VCaP (cell line): ENCODE data around the gene RABGGTA.
A peak's percentile ranks its signal among the peaks of the same experiment; 100 is the strongest.

Source experiments
- H3K27ac ChIP-seq: fragments of 450-650 bp; 2 replicates; pipeline ENCODE4 v1.5.1; 2017
- CTCF ChIP-seq: fragments of 450-650 bp; conservative IDR thresholded peaks from 2 replicates; pipeline ENCODE4 v1.5.1; 2017; ENCODE audit warnings: mild to moderate bottlenecking, moderate library complexity

RABGGTA gene

GRCh38 chr14:24308342-24309124 lies 37.1 kb upstream of the RABGGTA start:
- TF ChIP-seq CTCF: peak; percentile 29
- H3K27ac ChIP-seq: no peak overlapping the region

GRCh38 chr14:24307575-24308341 lies 36.4 kb upstream of the RABGGTA start, which contains the start of gene CIDEB:
CIDEB (minus strand) TSS chr14:24307977; CDS start chr14:24307858, 119 bp downstream.
- peak; percentile 97 for TF ChIP-seq CTCF
- no peak within 1 kb of the TSS for H3K27ac ChIP-seq

GRCh38 chr14:24307156-24307574 lies 35.8 kb upstream of the RABGGTA start:
- H3K27ac ChIP-seq: no peak overlapping the region
- TF ChIP-seq CTCF: no peak

GRCh38 chr14:24304019-24304387 lies 32.6 kb upstream of the RABGGTA start:
- no peak overlapping the region for H3K27ac ChIP-seq
- TF ChIP-seq CTCF: no peak

- TF ChIP-seq CTCF: no peak
These were observed 29.1 kb upstream of the RABGGTA start for GRCh38 chr14:24300326-24300980.

GRCh38 chr14:24299255-24300191 lies 28.1 kb upstream of the RABGGTA start, which contains the start of the genes DHRS1 and NOP9:
DHRS1 (minus strand) TSS chr14:24299780; CDS start chr14:24299106, 674 bp downstream.
NOP9 (plus strand) TSS chr14:24299850; CDS start chr14:24299955, 105 bp downstream.
- TF ChIP-seq CTCF: no peak
- peak within 1 kb of the TSS; percentile 84 for H3K27ac ChIP-seq

More at GRCh38 chr14:24300326-24300980, 29.1 kb upstream of the RABGGTA start:
- peak overlapping the region; percentile 84 for H3K27ac ChIP-seq
